GM21786 (cell line): Measurements from ENCODE around the gene ZNHIT1.
"Not testable (repeated sequence)": the region's sequence is repeated elsewhere in the genome, so short reads cannot be mapped to it uniquely, and the experiment has no call there.

Experiments
- ATAC-seq: cut with Tn5 transposase; IDR thresholded peaks from one replicate; pipeline ENCODE4 v1.9.1; 2021; ENCODE audit not compliant: unreplicated experiment

The ZNHIT1 gene

DNA sequence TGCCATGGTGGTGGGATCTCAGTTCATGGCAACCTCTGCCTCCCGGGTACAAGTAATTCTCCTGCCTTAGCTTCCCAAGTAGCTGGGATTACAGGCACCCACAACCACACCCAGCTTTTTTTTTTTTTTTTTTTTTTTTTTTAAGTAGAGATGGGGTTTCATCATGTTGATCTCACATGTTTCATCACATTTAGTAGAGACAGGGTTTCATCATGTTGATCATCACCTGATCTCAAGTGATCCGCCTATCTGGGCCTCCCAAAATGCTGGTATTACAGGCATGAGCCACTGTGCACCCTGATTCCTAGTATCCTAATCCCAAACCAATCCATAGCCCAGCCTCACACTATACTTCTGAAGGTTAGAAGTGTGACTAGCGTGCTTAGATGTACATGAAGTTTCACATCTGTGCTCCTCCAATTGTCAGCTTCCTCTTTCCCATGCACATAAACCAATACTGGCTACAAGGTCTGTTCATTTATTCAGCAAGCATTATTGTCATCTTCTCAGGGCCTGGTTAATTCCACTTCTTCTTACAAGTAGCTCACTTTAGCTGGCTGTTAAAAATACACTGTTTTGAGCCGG lies 31.0 kb upstream of the ZNHIT1 start:
- ATAC-seq: no peak

DNA sequence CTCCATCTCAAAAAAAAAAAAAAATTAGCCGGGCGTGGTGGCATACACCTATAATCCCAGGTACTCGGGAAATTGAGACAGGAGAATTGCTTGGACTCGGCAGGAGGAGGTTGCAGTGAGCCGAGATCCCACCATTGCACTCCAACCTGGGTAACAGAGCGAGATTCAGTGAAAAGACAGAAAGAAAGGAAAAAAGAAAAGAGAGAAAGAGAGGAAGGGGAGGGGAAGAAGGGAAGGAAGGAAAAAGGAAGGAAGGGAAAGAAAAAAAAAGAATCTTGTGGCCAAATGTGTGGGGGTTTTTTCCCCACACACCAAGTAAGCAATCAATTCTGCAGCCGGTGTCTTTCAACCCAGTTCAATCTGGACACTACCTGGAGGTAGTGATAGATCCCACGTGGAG lies 28.9 kb upstream of the ZNHIT1 start:
- ATAC-seq: no peak

DNA sequence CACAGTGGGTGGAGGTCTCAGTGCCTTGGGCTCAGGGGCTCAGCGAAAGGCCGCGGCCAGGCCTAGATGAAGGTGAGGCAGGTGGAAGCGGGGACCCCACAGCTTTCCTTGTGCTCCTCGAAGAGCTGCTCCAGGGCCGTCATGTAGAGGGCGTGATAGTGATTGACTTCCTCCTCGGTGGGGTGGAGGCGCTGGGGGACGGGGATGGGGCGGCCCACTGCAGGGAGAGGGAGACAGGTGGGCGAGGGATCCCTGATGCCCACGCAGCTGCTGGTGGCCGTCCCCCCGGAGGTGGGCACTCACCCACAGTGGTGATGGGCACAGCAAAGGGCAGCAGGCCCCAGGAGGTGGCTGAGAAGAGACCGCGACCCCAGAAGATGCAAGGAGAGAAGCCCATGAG lies 22.1 kb upstream of the ZNHIT1 start:
- no peak for ATAC-seq

DNA sequence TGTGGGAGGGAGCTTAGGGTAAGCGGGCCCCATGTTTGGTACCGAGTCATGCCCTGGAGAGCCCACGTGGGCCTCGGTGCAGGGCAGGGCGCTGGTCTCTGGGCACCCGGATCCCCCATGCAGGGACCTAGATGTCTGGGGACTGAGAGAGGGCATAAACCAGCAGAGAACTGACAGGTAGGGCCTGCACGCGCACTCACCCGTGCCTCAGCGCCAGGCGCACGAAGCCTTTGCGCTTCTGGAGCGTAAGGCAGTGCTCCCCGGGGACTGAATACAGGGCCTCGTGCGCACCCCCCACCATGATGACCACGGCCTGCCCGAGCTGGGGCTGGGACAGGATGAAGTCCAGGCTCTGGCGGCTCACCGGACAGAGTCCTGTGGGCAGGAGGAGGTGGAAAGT lies 20.0 kb upstream of the ZNHIT1 start:
- ATAC-seq: no peak

DNA sequence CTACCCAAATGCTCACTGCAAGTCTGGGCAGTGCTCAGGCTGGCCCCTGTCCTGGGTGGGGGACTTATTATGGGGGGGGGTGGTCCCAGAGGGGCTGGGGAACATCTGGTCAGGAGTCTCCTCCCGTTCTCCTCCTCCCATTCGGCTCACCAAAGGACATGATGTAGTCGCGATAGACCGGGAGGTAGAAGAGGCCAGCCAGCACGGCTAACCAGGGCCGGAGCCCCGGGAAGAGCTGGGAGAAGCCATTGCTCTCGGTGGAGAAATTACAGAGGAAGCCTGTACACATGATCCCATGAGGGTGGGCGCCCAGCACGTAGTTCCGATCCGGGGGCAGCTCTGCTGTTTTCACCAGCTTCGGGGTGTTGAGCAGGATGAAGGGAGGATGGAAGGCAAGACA lies 19.5 kb upstream of the ZNHIT1 start:
- ATAC-seq: no peak

DNA sequence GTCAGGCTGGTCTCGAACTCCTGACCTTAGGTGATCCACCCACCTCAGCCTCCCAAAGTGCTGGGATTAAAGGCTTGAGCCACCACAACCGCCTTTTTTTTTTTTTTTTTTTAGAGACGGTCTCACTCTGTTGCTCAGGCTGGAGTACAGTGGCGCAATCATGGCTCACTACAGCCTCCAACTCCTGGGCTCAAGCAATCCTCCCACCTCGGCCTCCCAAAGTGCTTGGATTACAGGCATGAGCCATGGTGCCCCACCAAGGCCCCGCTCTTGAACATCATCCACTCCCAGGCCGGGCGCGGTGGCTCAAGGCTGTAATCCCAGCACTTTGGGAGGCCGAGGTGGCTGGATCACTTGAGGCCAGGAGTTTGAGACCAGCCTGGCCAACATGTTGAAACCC lies 18.4 kb upstream of the ZNHIT1 start:
- not testable (repeated sequence) for ATAC-seq

DNA sequence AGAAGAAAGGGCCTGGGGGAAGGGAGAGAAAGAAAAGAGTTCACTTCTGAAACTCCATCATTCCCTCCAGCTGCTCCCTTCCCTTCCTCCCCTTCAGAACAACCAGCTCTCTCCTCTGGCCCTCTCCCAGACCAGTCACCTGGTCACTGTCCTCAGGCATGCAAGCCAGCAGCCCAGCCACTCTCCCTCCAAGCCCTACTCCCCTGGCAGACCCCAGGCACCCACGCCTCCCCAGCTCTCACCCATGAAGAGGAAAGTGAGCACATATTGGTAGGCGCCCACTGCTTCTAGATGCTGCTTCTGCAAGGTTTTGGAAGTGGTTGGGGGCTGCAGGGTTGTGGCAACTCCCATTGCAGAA lies 17.5 kb upstream of the ZNHIT1 start:
- ATAC-seq: no peak

DNA sequence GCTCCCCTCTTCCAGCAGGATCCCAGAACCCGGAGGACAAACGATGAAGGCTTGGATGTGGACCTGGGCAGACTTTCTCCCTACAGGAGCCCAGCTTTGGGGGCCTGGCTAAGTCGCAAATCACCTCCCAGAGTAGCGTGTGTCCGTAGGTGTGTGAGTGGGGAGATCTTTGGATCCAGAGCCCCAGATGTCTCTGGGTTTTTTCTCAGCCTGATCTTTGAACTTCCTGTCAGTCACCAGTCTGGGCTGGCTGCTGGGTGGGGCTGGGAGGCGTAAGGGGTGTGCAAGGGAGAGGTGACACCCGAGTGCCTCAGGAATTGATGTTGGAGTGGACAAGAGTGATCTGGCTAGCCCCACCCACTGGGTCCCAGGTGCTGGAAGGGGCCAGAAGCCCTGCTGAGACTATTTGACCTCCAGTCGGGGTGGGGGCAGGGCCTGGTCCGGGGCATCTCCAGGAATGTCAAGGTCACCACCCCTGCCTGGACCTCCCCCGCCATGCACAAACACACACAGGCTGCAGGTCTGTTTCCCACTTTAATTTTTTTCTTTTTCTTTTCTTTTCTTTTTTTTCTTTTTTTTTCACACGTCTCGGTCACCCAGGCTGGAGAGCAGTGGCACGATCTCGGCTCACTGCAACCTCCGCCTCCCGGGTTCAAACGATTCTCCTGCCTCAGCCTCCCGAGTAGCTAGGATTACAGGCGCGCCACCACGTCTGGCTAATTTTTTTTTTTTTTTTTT lies 16.9 kb upstream of the ZNHIT1 start, which contains the start of gene MOGAT3:
Gene MOGAT3, minus strand, starts transcription at position 175 of the 738 bp plus-strand sequence. CDS start 182 bp downstream, outside the sequence.
- no peak for ATAC-seq

DNA sequence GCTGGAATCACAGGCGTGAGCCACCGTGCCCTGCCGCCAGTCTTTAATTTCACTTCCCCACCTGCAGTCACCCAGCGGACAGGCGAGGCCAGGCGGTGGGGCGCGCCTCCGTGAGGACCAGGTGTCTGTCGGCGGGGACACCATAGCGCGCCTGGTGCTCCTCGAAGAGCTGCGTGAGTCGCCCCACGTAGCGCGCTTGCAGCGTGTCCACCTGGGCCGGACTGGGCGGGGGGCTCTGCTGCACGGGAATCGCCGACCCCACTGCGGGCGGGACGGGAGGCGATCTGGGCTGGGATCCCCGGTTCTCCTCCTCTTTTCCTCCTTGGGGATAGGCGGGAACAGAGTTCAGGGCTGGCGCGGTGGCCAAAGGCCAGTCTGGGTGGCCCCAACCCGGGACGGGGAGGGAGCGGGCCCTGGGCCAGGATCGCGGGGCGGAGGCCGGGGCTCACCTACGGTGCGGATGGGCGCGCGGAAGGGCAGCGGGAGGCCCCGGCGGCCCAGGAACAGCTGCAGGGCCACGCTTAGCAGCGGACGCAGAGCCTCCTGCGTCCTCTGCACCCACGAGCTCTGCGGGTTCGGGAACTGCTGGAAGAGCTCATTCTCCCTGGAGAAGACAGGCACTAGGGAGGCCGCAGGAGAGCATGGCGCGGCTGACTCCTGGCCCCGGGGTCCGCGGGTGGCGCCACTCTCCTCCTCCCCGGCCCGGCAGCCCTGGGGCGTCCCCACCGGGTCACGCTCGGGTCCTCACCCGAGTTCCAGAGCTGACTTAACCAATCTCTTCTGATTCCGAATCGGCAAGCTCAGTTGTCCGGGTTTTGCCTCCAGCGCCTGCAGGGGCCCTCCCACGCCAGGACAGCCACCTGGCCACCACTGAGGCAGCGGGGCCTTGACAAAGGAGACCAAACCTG lies 16.0 kb upstream of the ZNHIT1 start:
- ATAC-seq: no peak

DNA sequence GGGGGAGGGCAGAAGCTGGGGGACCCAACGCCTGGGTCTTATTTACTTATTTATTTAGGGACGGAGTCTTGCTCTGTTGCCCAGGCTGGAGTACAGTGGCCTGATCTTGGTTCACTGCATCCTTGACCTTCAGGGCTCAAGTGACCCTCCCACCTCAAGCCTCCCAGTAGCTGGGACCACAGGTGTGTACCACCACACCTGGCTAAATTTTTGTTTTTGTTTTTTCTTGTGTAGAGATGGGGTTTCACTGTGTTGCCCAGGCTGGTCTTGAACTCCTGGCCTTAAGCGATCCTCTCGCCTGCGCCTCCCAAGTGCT lies 15.4 kb upstream of the ZNHIT1 start:
- no peak for ATAC-seq

DNA sequence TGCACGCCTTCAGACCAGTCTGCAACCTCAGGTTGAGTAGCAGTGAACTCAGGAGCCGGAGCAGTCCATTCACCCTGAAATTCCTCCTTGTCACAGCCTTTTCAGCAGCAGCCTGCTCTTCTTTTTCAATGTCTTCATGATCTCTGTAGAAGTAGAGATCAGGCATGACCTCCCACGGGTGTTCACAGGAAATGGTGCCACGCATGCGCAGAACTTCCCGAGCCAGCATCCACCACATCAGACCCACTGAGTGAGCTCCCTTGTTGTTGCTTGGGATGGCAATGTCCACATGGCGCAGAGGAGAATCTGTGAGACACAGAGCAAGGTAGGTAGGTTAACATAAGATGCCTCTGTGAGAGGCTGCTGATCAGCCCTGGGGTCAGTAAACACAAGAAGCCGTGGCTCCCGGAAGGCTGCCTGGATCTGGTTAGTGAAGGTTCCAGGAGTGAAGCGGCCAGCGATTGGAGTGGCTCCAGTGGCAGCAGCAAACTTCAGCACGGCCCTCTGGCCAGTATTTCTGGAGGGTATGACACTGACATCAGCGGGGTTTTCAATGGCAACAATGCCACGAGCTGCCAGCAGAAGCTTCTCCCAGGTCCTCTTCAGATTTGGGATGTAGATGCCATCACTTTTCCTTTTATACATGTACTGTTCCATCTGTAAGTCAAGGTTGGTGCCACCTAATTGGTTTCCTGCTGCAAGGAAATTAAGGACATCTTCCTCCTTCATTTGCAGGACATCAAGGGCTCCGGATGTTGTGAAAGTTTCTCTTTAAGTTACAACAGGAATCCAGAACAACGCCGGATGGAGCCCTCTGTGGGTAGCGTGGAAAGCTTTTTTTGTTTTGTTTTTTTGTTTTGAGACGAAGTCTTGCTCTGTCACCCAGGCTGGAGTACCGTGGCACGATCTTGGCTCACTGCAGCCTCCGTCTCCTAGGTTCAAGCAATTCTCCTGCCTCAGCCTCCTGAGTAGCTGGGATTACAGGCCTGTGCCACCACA lies 13.9 kb upstream of the ZNHIT1 start:
- not testable (repeated sequence) for ATAC-seq

DNA sequence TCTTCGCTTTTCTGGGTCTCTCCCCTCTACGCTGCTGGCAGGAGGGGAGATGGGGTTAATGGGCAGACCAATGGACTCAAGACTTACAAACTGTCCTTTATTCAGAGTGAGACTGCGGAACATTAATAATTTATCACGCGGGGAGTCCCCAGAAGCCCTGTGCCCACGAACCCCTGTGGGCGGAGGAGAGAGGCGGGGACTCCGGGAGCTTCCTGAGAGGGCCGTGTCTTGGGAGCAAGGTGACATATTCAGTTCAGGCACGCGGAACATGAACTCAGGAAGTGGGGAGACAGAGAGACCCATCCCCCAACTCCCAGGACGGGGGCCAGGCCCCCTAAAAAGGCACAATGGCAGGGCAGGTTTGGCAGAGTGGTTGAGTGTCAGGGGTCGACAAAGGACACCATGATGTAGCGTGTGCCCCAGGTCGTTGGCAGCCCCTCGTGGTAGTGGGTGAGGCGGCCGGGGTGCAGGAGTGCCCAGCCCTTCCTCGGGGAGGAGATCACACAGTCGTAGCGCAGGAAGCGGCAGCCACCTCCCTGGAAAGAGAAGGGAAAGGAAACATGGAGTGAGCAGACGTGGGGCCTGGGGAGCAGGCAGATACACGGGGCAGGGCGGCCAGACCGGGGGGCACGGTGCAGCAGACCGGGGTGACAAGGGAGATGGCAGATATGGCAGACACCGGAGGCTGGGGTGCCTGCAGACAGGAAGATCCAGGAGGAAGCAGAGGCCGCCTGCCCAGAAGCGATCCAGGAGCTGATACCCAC lies 11.9 kb upstream of the ZNHIT1 start:
- no peak for ATAC-seq

DNA sequence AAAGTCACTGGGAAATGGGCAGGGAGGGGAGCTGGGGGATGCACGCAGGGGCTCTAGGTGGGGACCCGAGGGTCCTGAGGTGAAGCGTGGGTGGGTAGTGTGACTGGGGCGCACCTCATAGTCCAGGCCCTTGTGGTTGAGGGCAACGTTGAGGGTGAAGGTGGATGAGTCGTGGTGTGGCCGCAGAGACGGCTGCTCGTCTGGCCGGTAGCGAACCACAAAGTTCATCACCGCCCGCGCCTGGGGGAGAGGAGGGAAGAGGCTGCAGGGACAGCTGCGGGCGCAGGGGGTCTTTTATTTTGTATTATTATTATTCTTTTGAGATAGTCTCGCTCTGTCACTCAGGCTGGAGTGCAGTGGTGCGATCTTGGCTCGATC lies 11.3 kb upstream of the ZNHIT1 start:
- no peak for ATAC-seq

DNA sequence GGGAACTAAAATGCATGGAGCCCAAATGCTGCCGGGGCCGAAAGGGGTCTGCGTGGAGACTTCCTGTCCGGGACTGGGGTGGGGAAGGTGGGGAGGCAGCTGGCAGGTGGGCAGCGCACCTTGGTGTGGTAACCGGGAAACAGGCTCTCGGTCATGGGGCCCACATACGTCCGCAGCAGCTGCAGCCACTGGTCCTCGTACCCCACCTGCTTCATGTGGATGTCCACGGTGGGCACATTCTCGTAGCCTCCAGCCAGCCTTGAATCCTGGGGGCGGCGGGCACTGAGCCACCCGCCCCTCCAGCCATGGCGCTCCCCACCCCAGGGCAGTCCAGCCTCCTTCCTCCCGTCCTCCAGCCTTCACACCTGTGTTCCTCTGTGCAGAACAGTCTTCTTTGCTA lies 10.5 kb upstream of the ZNHIT1 start:
- no peak for ATAC-seq

DNA sequence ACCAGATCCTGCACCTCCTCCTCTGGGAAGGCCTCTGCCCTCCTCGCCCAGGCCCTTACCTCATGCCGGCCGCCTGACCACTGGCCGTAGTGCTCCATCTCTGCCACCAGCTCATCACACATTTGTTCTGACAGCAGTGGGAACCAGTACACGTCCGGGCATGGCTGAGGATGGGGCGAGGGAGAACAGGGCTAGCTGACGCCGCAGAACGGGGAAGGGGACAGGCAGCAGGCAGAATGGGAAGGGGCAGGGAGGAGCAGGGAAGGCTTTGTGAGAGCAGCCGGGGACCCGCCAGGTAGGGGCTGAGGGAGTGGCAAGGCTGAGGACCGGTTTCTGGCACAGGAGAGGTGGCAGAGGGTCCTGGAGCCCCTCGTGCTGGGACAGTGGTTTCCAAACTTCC lies 9.2 kb upstream of the ZNHIT1 start:
- ATAC-seq: no peak

DNA sequence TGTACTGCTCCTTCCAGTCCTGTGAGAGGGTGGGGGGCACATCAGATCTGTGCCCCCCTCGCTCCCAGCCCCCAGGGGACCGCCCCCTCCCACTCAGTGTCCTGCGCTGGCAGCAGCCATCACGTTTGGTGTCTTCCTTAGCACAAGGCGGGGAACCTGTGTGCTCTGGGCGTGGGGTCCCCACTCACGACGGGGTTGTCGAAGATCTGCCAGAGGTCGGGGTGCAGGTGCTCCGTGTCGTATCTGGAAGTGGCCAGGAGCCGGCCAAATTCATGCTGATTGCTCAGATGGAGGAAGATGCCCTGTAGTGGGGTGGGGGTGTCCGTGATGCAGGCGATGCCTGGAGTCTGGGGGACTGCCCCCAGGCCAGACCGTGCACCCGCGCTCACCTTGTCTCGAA lies 7.8 kb upstream of the ZNHIT1 start:
- ATAC-seq: no peak

DNA sequence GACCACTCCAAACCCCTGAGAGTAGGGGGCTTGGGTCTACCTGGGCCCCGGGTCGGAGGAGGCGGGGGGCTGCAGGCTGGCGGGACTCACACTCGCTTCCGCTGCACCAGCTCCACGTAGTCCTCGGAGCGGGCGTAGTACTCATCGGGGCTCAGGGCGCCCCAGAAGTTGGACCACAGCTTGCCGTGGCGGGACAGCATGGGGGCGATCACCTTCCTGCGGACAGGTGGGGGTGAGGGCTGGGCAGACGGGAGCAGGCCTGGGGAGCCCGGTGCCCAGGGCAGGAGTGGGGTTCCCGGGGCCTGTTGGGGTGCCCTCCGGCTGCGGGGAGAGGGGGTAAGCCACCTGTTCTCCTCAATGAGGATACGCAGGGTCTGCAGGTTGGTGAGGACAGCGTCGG lies 6.5 kb upstream of the ZNHIT1 start:
- ATAC-seq: no peak

DNA sequence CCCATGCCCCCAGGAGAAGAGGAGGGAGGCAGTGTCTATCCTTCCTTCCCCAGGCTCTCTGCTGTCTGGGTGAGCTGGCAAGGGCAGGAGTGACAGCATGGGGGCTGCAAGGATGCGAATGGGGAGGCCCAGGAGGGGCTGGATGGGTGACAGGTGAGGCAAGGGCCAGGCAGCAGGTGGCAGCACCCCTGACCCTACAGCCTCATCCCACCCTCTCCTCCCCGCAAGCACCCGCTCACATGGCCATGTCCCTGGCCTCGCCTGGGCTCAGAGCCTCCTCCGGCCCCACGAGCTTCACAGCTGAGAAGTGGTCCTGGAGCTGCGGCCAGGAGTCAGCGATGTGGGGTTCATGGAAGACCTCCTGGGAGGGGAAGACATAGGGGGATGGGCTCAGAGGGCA lies 6.0 kb upstream of the ZNHIT1 start:
- ATAC-seq: no peak

DNA sequence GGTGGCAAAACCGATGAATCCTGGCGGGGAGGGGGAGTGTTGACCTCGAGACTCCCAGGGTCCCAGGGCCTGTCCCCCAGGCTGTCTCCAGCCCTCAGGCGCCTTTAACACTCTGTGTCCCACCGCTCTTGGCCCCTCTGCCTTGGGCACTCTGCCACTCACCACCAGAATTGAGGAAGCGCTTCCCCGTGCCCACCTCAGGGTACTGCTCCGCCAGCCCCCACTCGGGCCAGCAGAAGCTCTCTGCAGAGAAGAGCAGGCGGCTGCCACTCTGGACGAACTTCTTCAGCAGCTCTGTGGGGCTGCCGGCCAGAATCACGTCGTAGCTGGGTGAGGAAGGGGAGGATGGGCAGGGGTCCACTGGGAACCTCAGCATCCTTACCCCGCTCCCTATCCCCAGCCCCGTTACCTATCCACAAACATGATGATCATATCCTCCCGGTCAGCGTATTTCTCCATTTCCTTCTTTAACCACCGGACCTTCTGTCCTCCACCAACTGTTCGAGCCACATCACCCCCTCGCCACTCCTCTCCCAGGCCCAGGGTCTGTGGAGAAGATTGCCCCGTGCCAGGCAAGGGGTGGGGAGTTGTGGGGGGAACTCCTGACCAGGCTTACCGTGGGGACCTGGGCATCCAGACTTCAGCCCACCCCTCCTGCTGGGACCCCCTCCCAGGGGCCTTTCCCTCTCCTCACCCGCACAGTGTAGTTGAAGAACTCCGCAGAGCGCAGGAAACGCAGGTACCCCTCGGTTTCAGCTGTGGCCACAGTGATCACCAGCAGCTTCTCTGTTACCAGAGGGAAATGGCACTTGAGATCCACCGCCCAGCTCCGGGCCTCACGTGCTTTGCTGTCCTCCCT lies 1.7 kb upstream of the ZNHIT1 start:
- ATAC-seq: no peak
